Posterior cingulate gyrus (tissue), 11 donors: Measurements from ENCODE around the gene CERS6.

Experiments used
- DNase-seq, 10 donors: peaks; one replicate each; pipeline versions ENCODE4 v3.0.0 to v3.0.0-alpha.2; 2020 to 2021; ENCODE audit warnings: mixed read lengths in 3 of 10
- intact Hi-C: fragments of 100-400 bp; cut with DNase I; formaldehyde crosslinking; loops from one replicate; pipeline ENCODE4 v1.15.1; 2023

The CERS6 gene

GRCh38 chr2:168526641-168527040 is 70.6 kb downstream of the CERS6 start:
- DNase-seq: no peak
- intact Hi-C loops: no loop called here

DNA sequence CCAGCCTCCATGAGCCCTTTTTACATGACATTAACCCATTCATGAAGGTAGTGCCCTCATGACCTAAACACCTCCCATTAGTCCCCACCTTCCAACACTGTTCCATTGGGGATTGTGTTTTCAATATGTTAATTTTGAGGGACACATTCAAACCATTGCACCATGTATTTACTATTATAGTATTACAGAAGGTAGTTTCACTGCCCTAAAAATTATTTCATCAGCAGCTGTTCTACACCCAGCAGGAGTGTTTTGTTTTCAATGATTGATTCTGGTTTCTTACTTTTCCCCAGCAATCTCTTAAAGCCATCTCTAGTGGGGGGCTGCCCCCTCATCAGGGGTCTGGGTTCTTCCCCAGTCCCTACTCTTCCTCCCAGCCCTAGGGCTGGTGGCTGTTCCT is 71.9 kb downstream of the CERS6 start:
- intact Hi-C loops: no loop called here
- DNase-seq: no peak

DNA sequence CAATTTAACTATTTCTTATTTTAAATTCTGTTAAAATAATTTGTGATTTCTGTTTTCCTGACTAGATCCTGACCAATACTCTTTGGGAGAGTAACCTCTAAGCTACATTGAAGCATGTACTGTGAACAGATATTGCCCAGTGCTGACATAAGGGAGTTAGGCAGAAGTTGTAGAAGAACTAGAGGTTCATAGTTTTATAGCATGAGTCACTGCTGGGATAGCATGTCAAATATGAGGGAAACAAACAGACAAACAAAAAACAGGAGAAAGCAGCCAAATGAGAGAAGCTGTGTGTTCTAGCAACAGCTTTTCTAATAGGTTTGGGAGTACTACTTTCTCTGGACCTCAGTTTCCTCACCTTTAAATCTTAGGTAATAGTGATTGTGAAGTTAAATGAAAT is 72.4 kb downstream of the CERS6 start:
- DNase-seq: no peak
- intact Hi-C loops: no loop called here

GRCh38 chr2:168529054-168529833 is 73.2 kb downstream of the CERS6 start:
- intact Hi-C loops: no loop called here
- no peak for DNase-seq

DNA sequence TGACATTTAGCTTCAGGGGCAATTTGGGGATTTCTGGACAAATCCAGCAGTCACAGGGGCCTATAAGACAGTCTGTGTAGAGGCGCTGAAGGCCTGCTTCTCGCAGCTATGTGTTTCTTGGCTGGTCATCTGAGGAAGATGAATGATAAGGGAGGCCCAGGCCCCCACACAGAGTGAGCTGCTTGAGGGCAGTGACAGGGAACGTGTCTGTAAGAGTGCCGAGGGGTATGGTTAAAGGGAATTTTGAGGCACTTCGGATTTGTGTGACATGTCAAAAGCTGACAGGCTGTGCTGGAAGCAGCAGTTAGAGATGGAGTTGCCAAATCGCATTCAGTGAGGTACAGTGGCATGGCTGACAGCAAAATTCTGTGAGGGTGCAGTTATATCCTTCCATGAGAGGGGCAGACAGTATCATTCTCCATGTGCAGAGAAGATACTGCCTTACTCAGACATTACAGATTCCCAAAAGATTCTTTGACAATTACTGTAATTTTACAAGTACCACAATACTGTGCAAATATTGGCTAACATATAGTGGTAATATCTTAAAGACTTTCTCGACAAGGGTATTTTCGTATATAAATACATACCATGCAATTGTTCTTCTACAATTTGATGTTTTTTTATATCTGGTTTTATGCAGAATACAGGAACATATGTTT is 74.0 kb downstream of the CERS6 start:
- intact Hi-C loops: no loop called here
- DNase-seq: no peak

GRCh38 chr2:168530982-168531622 is 75.0 kb downstream of the CERS6 start:
- no peak for DNase-seq
- intact Hi-C loops: no loop called here

- intact Hi-C loops: no loop called here
- DNase-seq: no peak
Observed at GRCh38 chr2:168534926-168535325, 78.9 kb downstream of the CERS6 start.

GRCh38 chr2:168536925-168537466 is 80.9 kb downstream of the CERS6 start:
- DNase-seq: no peak
- intact Hi-C loops: no loop called here

DNA sequence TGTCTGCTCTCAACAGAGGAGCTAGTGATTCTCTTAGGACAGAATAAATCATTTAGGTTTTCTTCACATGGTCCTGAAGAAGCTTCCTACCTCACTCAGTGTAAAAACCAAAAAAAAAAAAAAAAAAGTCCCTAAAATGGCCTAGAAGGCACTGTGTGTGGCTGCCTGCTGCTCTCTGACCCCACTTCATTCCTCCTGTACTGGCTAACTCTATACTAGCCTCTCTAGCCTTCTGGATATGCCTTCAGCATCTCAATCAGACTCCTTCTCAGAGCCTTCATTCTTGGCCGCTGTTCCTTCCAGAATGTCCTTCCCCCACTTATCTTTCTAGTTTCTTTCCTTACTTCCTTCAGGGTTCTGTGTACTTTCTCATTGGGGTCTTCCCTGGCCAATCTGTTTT is 82.1 kb downstream of the CERS6 start:
- no peak for DNase-seq
- intact Hi-C loops: no loop called here

GRCh38 chr2:168538534-168538933 is 82.5 kb downstream of the CERS6 start:
- no peak for DNase-seq
- intact Hi-C loops: no loop called here

GRCh38 chr2:168539945-168540344 is 83.9 kb downstream of the CERS6 start:
- intact Hi-C loops: no loop called here
- DNase-seq: no peak

- intact Hi-C loops: no loop called here
Observed at GRCh38 chr2:168541858-168542257, 85.8 kb downstream of the CERS6 start.

DNA sequence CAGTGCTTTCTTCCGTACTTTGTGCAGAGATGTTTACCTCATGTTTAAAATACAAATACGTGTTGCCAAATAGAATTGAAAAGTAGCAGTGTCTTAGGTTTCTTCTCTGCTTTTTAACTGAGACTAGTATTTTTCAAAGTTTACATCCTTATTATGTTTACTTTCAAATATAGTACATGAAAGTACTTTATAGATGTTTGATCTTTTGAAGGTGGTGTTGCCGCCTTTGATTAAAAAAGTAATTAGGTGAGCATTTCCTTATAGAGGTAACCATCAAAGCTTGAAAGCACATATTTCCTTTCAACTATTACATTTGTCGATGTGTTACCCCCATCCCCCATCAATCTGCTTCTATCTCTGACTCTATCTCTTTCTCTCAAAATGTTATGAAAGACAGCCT is 87.0 kb downstream of the CERS6 start:
- intact Hi-C loops: no loop called here
- no peak for DNase-seq

More at GRCh38 chr2:168541858-168542257, 85.8 kb downstream of the CERS6 start:
- no peak for DNase-seq

DNA sequence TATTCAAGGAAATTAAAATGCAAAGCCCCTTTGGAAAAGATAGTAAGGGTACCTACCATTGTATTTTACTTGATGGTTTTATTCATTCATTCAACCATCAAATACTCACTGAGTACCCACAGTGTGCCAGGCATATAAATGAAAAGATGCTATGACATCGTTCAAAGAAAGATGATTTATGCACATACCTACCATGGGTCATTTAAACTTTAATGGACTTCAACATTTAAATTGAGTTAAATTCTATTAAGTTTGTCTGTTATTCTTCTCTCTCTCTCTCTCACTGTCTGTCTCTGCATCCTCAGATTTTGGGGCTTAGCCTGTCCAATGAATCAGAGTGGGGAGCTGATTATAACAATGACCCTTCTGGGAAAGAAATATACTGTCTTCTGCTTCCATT is 87.9 kb downstream of the CERS6 start:
- no peak for DNase-seq
- intact Hi-C loops: no loop called here

- DNase-seq: no peak
- intact Hi-C loops: no loop called here
Observed at GRCh38 chr2:168545439-168546082, 89.5 kb downstream of the CERS6 start.

- intact Hi-C loops: no loop called here
Observed at GRCh38 chr2:168550670-168551069, 94.6 kb downstream of the CERS6 start.

DNA sequence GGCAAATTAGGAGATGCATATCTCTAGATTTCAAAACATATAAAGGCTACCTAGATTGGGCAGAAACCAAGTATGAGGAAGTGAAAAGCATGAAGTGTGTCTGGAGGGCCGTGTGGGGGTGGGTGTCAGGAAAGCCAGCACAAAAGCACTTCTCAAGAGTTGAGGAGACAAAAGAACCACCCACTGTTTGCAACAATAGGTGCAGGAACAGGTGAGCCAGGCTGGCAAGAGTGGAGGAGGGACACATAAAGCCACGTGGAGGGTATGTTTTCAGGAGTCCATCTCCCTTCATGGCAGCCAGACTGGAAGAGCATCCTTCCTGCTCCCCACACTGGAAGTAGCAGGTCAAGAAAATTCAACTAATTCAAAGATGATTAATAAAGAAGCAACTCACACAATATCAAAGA is 96.4 kb downstream of the CERS6 start:
- DNase-seq: no peak
- intact Hi-C loops: no loop called here

More at GRCh38 chr2:168550670-168551069, 94.6 kb downstream of the CERS6 start:
- DNase-seq: peak in 1 of 10 donors; percentile 86

DNA sequence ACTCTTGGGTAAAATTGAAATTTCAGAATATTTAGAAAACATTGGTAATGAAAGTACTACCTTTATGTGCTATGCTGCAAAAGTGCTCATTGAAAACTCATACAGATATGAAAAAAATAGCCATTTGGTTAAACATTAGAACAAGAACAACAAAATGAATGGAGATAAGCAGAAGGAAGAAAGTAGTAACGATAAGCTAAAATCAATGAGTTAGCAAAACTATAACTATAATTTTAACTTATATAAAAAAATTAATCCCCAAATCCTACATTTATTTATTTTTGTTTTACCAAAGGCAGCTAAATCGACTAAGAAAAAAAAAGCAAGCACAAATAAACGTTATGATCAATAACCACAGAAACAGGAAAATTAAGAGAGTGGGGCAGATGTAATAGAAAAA is 99.2 kb downstream of the CERS6 start:
- no peak for DNase-seq
- intact Hi-C loops: no loop called here

DNA sequence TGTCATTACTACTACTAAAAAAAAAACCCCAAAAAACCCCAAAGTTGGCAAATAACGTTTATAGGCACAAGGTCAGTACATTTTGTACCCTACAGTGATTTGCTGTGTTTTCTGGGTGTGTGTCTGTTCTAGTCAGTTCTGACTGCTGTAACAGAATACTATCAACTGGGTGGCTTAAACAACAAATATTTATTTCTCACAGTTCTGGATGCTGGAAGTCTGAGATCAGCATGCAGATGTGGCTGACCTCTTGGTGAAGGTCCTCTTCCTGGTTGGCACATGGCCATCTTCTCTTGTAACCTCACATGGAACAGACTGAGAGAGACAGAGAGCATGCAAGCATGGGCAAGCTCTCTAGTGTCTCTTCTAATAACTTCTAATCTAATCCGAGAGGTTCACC is 103.1 kb downstream of the CERS6 start:
- no peak for DNase-seq
- intact Hi-C loops: no loop called here

- intact Hi-C loops: no loop called here
- peak in 1 of 10 donors; percentile 17 for DNase-seq
Observed at GRCh38 chr2:168560817-168561499, 104.9 kb downstream of the CERS6 start.
